ENCODE results near the gene CNIH4.

DNA sequence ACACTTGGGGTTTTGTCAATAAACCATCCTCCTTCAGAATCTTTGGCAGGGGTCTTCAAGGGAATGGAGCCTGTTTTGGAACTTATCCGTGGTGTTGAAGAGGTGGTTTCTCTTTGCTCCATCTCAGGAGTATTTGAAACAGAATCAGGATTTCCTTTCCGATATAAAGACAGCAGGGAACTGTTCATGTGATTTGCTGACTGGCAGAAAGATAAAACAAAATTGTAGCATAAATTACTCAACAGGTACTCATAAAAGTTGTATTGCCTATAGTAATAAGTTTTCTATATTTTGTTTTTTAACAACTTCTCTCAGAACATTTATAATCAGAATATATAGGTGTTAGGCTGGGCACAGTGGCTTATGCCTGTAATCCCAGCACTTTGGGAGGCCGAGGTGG lies 48.6 kb upstream of the CNIH4 start:
- no peak for TF ChIP-seq POLR2A (IDR thresholded peaks at IDR 0.05; ENCODE audit: low read length)
- no peak for TF ChIP-seq GATA1 (IDR thresholded peaks at IDR 0.05; ENCODE audit: low read depth, low read length)

Data from erythroblast (primary cell).